K562 (cell line): Measurements from ENCODE around the gene SLC22A3. TPM values are rescaled to one million over a fixed set of nuclear protein-coding genes. Genes with fewer than 3 reads are reported as not detected.

Source experiments
- ATAC-seq: fragments of 200-7000 bp; cut with Tn5 transposase; 3 replicates; pipeline ENCODE4 v1.9.1; 2020; ENCODE audit warnings: moderate library complexity
- BruUV-seq: library from RNA; stranded (reverse); fragments of 400-500 nt; replicated peaks from 2 replicates; lab custom pipeline; 2021; lab: Mats Ljungman, UMichigan
- CTCF ChIA-PET: fragments of 300-600 bp; formaldehyde crosslinking; extraction: SDS; loops from one replicate; lab custom pipeline; 2021; ENCODE audit warnings: low intra/inter-chr PET ratio; lab: Yijun Ruan, JAX
- POLR2A ChIA-PET: fragments of 300-600, 350-650 bp; sonication (Branson Sonifier 250); formaldehyde crosslinking; extraction: SDS; loops from one replicate; lab custom pipeline; 2021; ENCODE audit warnings: antibody characterized with exemption, inconsistent platforms; lab: Yijun Ruan, JAX
- DNase-seq, 4 experiments: peaks; one replicate each; pipeline versions ENCODE4 v3.0.0 to v3.0.0-alpha.2; 2011 to 2018; ENCODE audit warnings: low spot score in 3 of 4, mixed read lengths in 3 of 4; ENCODE audit errors: extremely low read depth in 1 of 4
- FAIRE-seq: peaks from 2 replicates; lab custom pipeline; 2011; peaks lifted over from hg19 to GRCh38; lab: Jason Lieb, UNC
- H2AFZ ChIP-seq: 2 replicates; pipeline ENCODE4 v1.6.0; 2011; ENCODE audit warnings: low read depth, low read length, control low read depth, inconsistent platforms
- H3K27ac ChIP-seq: fragments of 200-600 bp; 3 replicates; pipeline ENCODE4 v1.8.0; 2011; ENCODE audit warnings: low read depth, mild to moderate bottlenecking, control low read depth, inconsistent platforms, low read length, moderate library complexity, mixed read lengths; ENCODE audit errors: extremely low read depth
- H3K27me3 ChIP-seq, 2 experiments: fragments of 300-600 bp in 1 of 2; 2 replicates in 1 of 2; 3 replicates in 1 of 2; pipeline versions ENCODE4 v1.6.0 to v1.8.0; 2011; ENCODE audit warnings: inconsistent platforms in 2 of 2, low read length in 2 of 2, mild to moderate bottlenecking in 1 of 2, mixed read lengths in 1 of 2, moderate library complexity in 1 of 2; ENCODE audit not compliant: control insufficient read depth in 2 of 2, insufficient read depth in 2 of 2
- H3K36me3 ChIP-seq: fragments of 300-600 bp; 3 replicates; pipeline ENCODE4 v1.8.0; 2011; ENCODE audit warnings: mild to moderate bottlenecking, low read length, inconsistent platforms; ENCODE audit not compliant: control insufficient read depth, insufficient read depth
- H3K4me1 ChIP-seq, 2 experiments: fragments of 200-600 bp in 1 of 2; replicated peaks in 1 of 2; 2 replicates in 1 of 2; 3 replicates in 1 of 2; pipeline versions ENCODE4 v1.5.1 to v1.8.0; 2011; ENCODE audit warnings: inconsistent platforms in 2 of 2, low read length in 2 of 2, mild to moderate bottlenecking in 1 of 2, mixed read lengths in 1 of 2, moderate library complexity in 1 of 2; ENCODE audit not compliant: control insufficient read depth in 2 of 2, insufficient read depth in 2 of 2
- H3K4me2 ChIP-seq: 2 replicates; pipeline ENCODE4 v1.6.1; 2011; ENCODE audit warnings: low read length, control low read depth, inconsistent platforms, mixed read lengths; ENCODE audit not compliant: insufficient read depth
- H3K4me3 ChIP-seq: fragments of 200-600 bp; sonication (generic), shearing (Covaris generic); 2 replicates; pipeline ENCODE4 v1.5.1; 2016; ENCODE audit warnings: control low read depth, inconsistent platforms
- H3K79me2 ChIP-seq: fragments of 200-600 bp; 3 replicates; pipeline ENCODE4 v1.8.0; 2011; ENCODE audit warnings: low read length, inconsistent platforms; ENCODE audit not compliant: control insufficient read depth, insufficient read depth
- H3K9ac ChIP-seq, 2 experiments: 2 replicates each; pipeline versions ENCODE4 v1.6.0 to v1.6.1; 2011; ENCODE audit warnings: low read depth in 2 of 2, low read length in 2 of 2, control low read depth in 1 of 2, inconsistent platforms in 1 of 2, mild to moderate bottlenecking in 1 of 2, mixed read lengths in 1 of 2; ENCODE audit not compliant: insufficient read depth in 1 of 2
- H3K9me1 ChIP-seq: one replicate; pipeline ENCODE4 v1.6.0; 2011; ENCODE audit warnings: inconsistent platforms, mild to moderate bottlenecking, low read length, moderate library complexity; ENCODE audit not compliant: control insufficient read depth, insufficient read depth
- H3K9me3 ChIP-seq: replicated peaks from 2 replicates; pipeline ENCODE4 v1.5.1; 2011; ENCODE audit warnings: low read depth, low read length, inconsistent platforms; ENCODE audit not compliant: control insufficient read depth, insufficient read depth
- H4K20me1 ChIP-seq: replicated peaks from 2 replicates; pipeline ENCODE4 v1.6.1; 2011; ENCODE audit warnings: low read length, inconsistent platforms, mixed read lengths; ENCODE audit not compliant: control insufficient read depth, insufficient read depth
- CAMTA2 ChIP-seq: fragments of 250-450 bp; sonication (Bioruptor Pico); conservative IDR thresholded peaks from 2 replicates; pipeline ENCODE4 v1.5.1; 2022
- HDAC8 ChIP-seq: fragments of 450-650 bp; IDR thresholded peaks from 2 replicates; pipeline ENCODE4 v1.6.1; 2016; ENCODE audit warnings: mild to moderate bottlenecking, missing genetic modification characterization, moderate library complexity, missing compliant biosample characterization
- NR2C1 ChIP-seq, 2 experiments: fragments of 450-650 bp; IDR thresholded peaks; 2 replicates each; pipeline ENCODE4 v1.6.1; 2017; ENCODE audit warnings: mild to moderate bottlenecking in 2 of 2, antibody characterized with exemption in 1 of 2, inconsistent platforms in 1 of 2, missing compliant biosample characterization in 1 of 2, missing genetic modification characterization in 1 of 2
- TBL1XR1 ChIP-seq, 2 experiments: IDR thresholded peaks; 2 replicates each; pipeline ENCODE4 v1.6.1; 2012; ENCODE audit warnings: improper control_type of control experiment in 2 of 2, low read length in 2 of 2, mild to moderate bottlenecking in 1 of 2
- WGBS: fragments of 100-300 bp; shearing (Covaris generic); methylation state at CpG from one replicate; pipeline ENCODE4 v1.1.6; 2016; ENCODE audit warnings: low coverage, mixed read lengths; ENCODE audit not compliant: insufficient coverage; ENCODE audit errors: missing lambda C conversion rate; 5-methylcytosine and 5-hydroxymethylcytosine counted together
- in situ Hi-C: fragments of 300-500 bp; cut with MboI; formaldehyde crosslinking; loops from 4 replicates; pipeline ENCODE4 v1.15.0; 2018; ENCODE audit warnings: inconsistent platforms, mixed read lengths
- intact Hi-C: fragments of 100-400 bp; cut with micrococcal nuclease; formaldehyde crosslinking; loops from 2 replicates; pipeline ENCODE4 v1.14.2; 2022
- polyA plus RNA-seq, 8 experiments: library from polyadenylated mRNA; depleted of rRNA in 4 of 8; stranded (reverse) in 5 of 8; unstranded in 3 of 8; fragments of >200 nt; fragmentation: Nextera tagmentation in 2 of 8; fragmentation: Illumina TruSeq in 1 of 8; extraction: Ambion mirVana in 2 of 8; extraction: Trizol in 1 of 8; gene quantifications; 2 replicates each; pipeline versions ENCODE4 v1.2.1 to v1.2.3, GENCODE V29; 2011 to 2014; ENCODE audit warnings: inconsistent platforms in 1 of 8, missing spikeins in 1 of 8
- total RNA-seq, 7 experiments: library from RNA; depleted of rRNA in 6 of 7; stranded (reverse); fragments of >200 nt in 6 of 7; fragmentation: Illumina TruSeq in 2 of 7; extraction: Trizol in 2 of 7; gene quantifications; 2 replicates each; pipeline versions ENCODE4 v1.2.1 to v1.2.3, GENCODE V29; 2011 to 2021; ENCODE audit warnings: low replicate concordance in 1 of 7
- TF ChIP-seq, protein P1 (sequence below): fragments of 200-800 bp; sonication (Bioruptor generic); IDR thresholded peaks from 2 replicates; pipeline ENCODE4 v1.6.1; 2017; ENCODE audit warnings: missing genetic modification characterization, missing compliant biosample characterization

Gene SLC22A3
- total and polyA plus RNA-seq, 9 of the 15 experiments (the other 6 are each of a cell fraction or from before 2014, with no cell fraction given), result not detected

DNA sequence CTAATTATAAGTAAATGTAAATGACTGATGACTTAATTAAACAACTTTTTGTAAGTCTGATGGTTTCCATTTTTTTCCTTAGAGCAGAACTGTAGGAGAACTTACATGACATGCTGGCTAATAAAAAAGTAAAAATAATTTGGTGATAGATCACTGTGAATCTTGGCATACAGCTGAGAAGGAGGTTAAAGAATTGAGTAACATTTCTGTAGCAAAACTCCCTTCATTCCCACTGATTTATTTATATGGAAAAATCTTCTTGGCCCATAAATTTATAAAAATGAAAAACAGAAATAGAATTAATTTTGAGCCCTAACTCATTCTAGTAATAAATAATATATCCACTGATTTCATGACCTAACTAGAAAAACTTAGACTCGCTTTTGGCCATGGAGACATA, 48.1 kb downstream of the SLC22A3 start:
- FAIRE-seq (no peak), DNase-seq (no peak), ATAC-seq (no peak)
- in situ Hi-C loops (no loop called here), intact Hi-C loops (no loop called here)
- H3K4me1 ChIP-seq, result no peaks in the 10 kb centered on the region
- no peaks in the 10 kb centered on the region for H3K9me1 ChIP-seq
- H2AFZ ChIP-seq, result no peak overlapping the region
- ChIA-PET POLR2A (no interaction called here), CTCF (no interaction called here)
- H3K27me3 ChIP-seq, result no peaks in the 10 kb centered on the region; a peak in 1 of 5 replicates
- no peaks in the 10 kb centered on the region for H4K20me1 ChIP-seq
- H3K9me3 ChIP-seq, result no peaks in the 10 kb centered on the region
- TF ChIP-seq TBL1XR1 (IDR thresholded peaks at IDR 0.05; ENCODE audit: low read length in 2 of 2) (no peak), NR2C1 (IDR thresholded peaks at IDR 0.05) (no peak), NR2C1 (tag; IDR thresholded peaks at IDR 0.05) (no peak), CAMTA2 (CRISPR knock-in tag) (no peak), HDAC8 (tag) (no peak)
- TF ChIP-seq, protein P1, sequence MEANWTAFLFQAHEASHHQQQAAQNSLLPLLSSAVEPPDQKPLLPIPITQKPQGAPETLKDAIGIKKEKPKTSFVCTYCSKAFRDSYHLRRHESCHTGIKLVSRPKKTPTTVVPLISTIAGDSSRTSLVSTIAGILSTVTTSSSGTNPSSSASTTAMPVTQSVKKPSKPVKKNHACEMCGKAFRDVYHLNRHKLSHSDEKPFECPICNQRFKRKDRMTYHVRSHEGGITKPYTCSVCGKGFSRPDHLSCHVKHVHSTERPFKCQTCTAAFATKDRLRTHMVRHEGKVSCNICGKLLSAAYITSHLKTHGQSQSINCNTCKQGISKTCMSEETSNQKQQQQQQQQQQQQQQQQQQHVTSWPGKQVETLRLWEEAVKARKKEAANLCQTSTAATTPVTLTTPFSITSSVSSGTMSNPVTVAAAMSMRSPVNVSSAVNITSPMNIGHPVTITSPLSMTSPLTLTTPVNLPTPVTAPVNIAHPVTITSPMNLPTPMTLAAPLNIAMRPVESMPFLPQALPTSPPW (CRISPR knock-in tag), result no peak
- no peaks in the 10 kb centered on the region for H3K36me3 ChIP-seq
- H3K9ac ChIP-seq, result no peak overlapping the region
- no peaks in the 10 kb centered on the region for H3K79me2 ChIP-seq
- no TSS peak for BruUV-seq
- WGBS, result 5% methylated on average over 1 of the region's 1 CpG
- no peak overlapping the region for H3K4me3 ChIP-seq
- no peak overlapping the region for H3K27ac ChIP-seq
- H3K4me2 ChIP-seq, result no peak overlapping the region
